Activated T-cell treated with anti-CD3 and anti-CD28 coated beads, Interleukin-2, amount 50 U/mL, for 72 hours (primary cell): Measurements from ENCODE around the gene STK16. TPM values are rescaled to one million over a fixed set of nuclear protein-coding genes. Genes with fewer than 3 reads are reported as not detected.
A peak's percentile ranks its signal among the peaks of the same experiment; 100 is the strongest.

Experiments used
- ATAC-seq, 2 donors: fragments of 150-1000 bp; cut with Tn5 transposase; replicated peaks in 1 of 2; 2 replicates each; pipeline ENCODE4 v1.10.0; 2021; ENCODE audit warnings: moderate library complexity in 2 of 2, mild to moderate bottlenecking in 1 of 2
- DNase-seq, 2 donors: peaks; one replicate each; pipeline ENCODE4 v3.0.0; 2021 to 2022; ENCODE audit warnings: mixed read lengths in 1 of 2
- H3K27ac Mint-ChIP-seq: one replicate; pipeline ENCODE4 v1.8.0; 2022; ENCODE audit warnings: mild to moderate bottlenecking, moderate library complexity, mixed read lengths
- H3K27me3 Mint-ChIP-seq: one replicate; pipeline ENCODE4 v1.8.0; 2022; ENCODE audit warnings: low read depth, mixed read lengths
- H3K36me3 Mint-ChIP-seq, 2 donors: one replicate each; pipeline ENCODE4 v1.8.0; 2022; ENCODE audit warnings: mixed read lengths in 2 of 2, mild to moderate bottlenecking in 1 of 2; ENCODE audit not compliant: insufficient read depth in 2 of 2
- H3K4me1 Mint-ChIP-seq: one replicate; pipeline ENCODE4 v1.8.0; 2022; ENCODE audit warnings: low read depth, mixed read lengths
- H3K4me3 Mint-ChIP-seq, 2 donors: one replicate each; pipeline ENCODE4 v1.8.0; 2022; ENCODE audit warnings: mild to moderate bottlenecking in 2 of 2, mixed read lengths in 2 of 2, moderate library complexity in 2 of 2
- H3K9me3 Mint-ChIP-seq, 2 donors: one replicate each; pipeline ENCODE4 v1.8.0; 2022; ENCODE audit warnings: mixed read lengths in 2 of 2
- total RNA-seq, 2 donors: library from RNA; stranded (reverse); gene quantifications; one replicate each; pipeline ENCODE4 v1.2.3, GENCODE V29; 2022

STK16 gene
- total RNA-seq, 2 donors from 2014 or later = 36.8 to 46.0 TPM

DNA sequence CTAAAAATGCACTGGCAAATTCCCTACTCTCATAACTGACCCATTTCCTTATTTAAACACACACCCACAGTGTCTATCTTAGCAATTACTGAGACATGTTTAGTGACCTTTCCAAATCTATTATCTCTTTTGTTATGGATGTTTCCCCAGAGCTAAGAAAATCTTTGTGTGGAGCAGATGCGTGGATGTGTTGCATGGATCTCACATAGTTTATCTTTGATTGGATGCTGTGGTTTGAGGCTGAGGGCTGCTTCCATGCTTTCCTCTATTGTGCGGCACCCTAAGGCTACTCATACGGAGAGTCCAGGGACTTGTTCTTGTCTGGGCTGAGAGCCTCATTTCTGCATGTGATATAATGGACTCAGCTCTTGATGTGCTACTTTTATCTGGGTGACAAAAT is 10.9 kb upstream of the STK16 start:
- ATAC-seq (no peak), DNase-seq (no peak)
- no peak overlapping the region for H3K27ac Mint-ChIP-seq
- H3K4me1 Mint-ChIP-seq = peaks cover 25% of the 10 kb centered on the region
- peaks cover 24 to 33% of the 10 kb centered on the region in 2 donors for H3K36me3 Mint-ChIP-seq
- H3K9me3 Mint-ChIP-seq = no peaks in the 10 kb centered on the region
- no peak overlapping the region for H3K4me3 Mint-ChIP-seq
- H3K27me3 Mint-ChIP-seq = no peaks in the 10 kb centered on the region

DNA sequence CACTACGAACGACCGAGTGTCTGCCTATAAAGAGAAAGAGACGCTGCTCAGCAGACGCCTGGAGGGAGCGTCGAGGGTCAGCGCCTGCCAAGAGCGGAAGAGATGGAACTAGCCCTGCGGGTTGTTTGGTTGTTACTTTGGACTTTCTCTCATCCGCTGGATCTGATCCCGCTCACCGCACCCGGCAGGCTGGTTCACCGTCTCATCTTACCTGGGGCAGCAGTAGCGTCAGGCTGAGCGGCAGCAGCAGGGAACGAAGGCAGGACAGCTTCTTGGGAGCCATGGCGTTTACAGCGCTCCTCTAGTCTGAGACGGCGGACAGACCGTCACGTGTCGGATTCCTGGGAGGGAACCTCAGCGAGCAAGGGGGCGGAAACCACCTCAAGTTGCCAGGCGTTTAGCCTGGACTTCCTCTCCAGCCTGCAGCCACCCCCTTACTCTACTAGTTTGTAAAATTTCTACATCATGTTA is 2.0 kb upstream of the STK16 start:
- H3K4me3 Mint-ChIP-seq = peak overlapping the region; percentile 47 to 56
- no peaks in the 10 kb centered on the region for H3K9me3 Mint-ChIP-seq
- H3K27me3 Mint-ChIP-seq = no peaks in the 10 kb centered on the region
- peaks cover 37% of the 10 kb centered on the region for H3K4me1 Mint-ChIP-seq
- no peak overlapping the region for H3K27ac Mint-ChIP-seq
- peaks cover 2 to 3% of the 10 kb centered on the region in 2 donors for H3K36me3 Mint-ChIP-seq
- ATAC-seq = no peak
- DNase-seq = no peak

DNA sequence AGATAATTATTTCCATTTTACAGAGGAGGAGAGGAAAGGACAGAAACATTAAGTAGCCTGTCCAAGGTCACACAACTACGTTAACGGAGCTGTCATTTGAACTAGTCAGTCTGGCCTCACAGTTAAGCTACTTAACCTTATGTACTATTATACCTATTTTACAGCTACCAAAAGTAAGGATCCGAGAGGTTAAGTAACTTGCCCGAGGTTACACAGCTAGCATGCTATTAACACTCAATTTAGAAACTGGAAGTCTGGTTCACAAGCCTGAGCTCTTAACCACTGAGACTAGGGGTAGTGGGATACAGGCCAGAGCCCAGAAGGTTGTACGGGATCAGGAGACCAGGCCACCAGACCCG is 511 bp upstream of the STK16 start:
- Mint-ChIP-seq H3K36me3 (peaks cover 2 to 8% of the 10 kb centered on the region in 2 donors), H3K4me1 (peaks cover 52% of the 10 kb centered on the region), H3K27ac (peak overlapping the region; percentile 70), H3K9me3 (no peaks in the 10 kb centered on the region), H3K27me3 (no peaks in the 10 kb centered on the region), H3K4me3 (peak overlapping the region; percentile 75 to 78)
- no peak for ATAC-seq
- DNase-seq = no peak

DNA sequence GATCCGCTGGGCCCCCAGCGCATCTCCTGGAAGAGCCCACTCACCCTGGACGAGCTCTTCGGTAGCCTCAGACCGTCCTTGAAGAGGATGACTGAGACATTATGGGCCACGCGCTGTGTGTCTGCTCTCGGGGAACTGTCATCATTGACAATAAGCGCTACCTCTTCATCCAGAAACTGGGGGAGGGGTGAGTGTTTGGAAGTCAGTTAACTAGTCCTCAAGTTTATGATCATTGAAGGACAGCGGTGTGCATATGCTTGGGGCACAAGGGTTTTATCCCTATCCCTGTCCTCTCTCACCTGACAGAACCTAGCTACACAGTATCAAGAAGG is 586 bp downstream of the STK16 start:
- Mint-ChIP-seq H3K4me1 (peaks cover 63% of the 10 kb centered on the region), H3K27me3 (no peaks in the 10 kb centered on the region), H3K27ac (peak overlapping the region; percentile 98), H3K36me3 (peaks cover 8% of the 10 kb centered on the region in 2 donors), H3K9me3 (no peaks in the 10 kb centered on the region), H3K4me3 (peak overlapping the region; percentile 75 to 78)
- DNase-seq (no peak), ATAC-seq (no peak)

DNA sequence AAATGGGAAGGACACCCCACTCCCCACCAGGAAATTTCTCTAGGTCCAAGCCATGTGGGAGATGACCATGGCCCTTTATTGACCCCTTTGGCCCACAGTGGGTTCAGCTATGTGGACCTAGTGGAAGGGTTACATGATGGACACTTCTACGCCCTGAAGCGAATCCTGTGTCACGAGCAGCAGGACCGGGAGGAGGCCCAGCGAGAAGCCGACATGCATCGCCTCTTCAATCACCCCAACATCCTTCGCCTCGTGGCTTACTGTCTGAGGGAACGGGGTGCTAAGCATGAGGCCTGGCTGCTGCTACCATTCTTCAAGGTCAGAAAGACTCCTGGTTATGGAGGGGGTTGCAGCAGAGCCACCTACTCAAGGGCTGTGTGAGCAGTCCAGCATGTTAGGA is 1.3 kb downstream of the STK16 start:
- Mint-ChIP-seq H3K36me3 (peaks cover 8 to 11% of the 10 kb centered on the region in 2 donors), H3K27me3 (no peaks in the 10 kb centered on the region), H3K27ac (peak overlapping the region; percentile 98), H3K4me3 (peak overlapping the region; percentile 75 to 78), H3K4me1 (peaks cover 70% of the 10 kb centered on the region), H3K9me3 (no peaks in the 10 kb centered on the region)
- DNase-seq (no peak), ATAC-seq (no peak)

DNA sequence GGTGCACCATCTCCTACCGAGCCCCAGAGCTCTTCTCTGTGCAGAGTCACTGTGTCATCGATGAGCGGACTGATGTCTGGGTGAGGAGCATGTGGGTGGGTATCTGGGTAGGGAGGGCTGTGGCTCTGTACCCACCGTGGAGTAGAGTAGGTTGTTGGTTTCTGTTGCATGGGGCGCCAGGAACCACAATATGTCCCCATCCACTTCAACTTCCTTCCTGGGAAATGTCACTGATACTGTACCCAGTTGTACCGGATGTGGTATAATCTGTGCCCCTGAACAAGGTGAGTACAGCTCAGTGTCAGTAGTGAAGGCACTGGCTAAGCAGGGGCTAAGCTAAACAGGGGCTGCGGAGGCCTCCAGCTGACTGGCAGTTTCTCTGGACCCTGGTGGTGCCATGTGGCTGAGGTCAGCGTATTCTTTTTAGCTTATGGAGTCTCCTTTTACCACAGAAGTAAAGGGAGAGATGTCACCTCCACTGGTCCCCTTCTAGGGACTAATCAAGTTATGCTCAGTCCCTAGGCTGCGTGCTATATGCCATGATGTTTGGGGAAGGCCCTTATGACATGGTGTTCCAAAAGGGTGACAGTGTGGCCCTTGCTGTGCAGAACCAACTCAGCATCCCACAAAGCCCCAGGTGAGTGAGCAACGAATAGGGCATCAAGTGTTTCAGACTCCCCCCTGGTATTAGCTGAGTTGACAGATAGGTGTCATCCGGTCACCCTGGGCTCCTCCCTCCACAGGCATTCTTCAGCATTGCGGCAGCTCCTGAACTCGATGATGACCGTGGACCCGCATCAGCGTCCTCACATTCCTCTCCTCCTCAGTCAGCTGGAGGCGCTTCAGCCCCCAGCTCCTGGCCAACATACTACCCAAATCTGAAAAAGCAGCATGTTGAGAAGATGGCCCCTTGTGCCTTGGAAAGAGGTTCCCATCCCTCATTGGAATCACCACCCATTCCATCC is 2.7 kb downstream of the STK16 start:
- ATAC-seq = peak; percentile 66 to 71
- peak; percentile 54 to 71 for DNase-seq
- Mint-ChIP-seq H3K4me3 (peak overlapping the region; percentile 75 to 78), H3K27ac (peak overlapping the region; percentile 72), H3K27me3 (no peaks in the 10 kb centered on the region), H3K36me3 (peaks cover 8 to 15% of the 10 kb centered on the region in 2 donors), H3K9me3 (no peaks in the 10 kb centered on the region), H3K4me1 (peaks cover 83% of the 10 kb centered on the region)

DNA sequence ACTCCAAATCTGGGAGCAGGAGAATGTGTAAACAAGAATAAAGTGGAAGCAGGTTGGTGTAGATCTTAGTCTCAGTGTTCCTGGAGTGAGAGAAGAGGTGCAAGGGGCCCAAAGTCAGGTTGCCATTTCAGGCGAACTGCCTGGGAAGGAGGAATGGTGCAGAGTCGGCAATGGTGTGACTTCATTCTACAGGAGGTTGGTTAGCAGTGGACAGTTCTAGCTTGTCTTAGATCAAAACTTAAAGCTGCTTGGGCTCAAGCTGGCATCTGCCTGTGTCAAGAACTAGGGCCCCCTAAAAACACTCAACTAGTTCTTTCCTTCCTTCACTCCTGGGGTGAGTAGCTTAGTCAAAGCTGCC is 3.5 kb downstream of the STK16 start:
- H3K27ac Mint-ChIP-seq = peak overlapping the region; percentile 53
- H3K4me3 Mint-ChIP-seq = peak overlapping the region; percentile 75 to 78
- no peak for ATAC-seq
- no peaks in the 10 kb centered on the region for H3K9me3 Mint-ChIP-seq
- no peaks in the 10 kb centered on the region for H3K27me3 Mint-ChIP-seq
- H3K36me3 Mint-ChIP-seq = peaks cover 8 to 15% of the 10 kb centered on the region in 2 donors
- DNase-seq = no peak
- H3K4me1 Mint-ChIP-seq = peaks cover 79% of the 10 kb centered on the region

DNA sequence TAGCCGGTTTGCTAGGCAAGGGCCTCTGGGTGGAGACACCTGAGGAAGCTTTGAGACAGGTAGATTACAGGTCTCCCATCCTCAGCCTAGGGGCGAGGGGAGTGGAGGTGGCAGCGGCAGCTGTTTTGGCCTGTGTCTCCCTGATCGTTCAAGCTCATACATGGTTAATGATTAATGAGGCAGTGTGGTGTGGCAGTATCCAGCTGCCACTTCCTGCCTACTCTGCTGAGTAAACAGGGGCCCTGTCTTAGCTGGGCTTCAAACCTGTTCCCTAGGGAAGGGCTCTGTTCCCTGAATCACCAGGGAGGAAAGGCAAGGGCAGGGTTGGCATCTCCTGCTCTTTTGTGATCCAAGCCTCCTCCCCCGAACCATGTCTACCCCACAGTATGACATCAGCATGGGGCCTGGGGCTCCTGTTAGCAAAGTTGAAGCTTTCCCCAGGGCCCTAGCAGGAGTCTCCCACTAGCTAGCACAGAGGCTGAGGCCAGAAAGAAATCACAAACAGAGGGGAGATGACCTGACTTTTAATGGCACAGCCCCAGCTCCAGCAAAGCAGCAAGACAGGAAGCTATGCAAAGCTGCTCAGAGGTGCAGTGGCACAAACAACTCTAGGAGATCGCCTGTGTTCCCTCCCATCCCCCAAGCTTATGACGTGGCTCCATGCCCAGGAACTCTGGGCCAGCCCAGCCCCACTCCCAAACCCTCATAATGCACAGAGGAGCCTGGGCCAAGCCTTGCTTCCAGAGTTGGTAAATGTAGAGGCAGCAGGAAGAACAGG is 4.1 kb downstream of the STK16 start:
- Mint-ChIP-seq H3K9me3 (no peaks in the 10 kb centered on the region), H3K4me1 (peaks cover 76% of the 10 kb centered on the region), H3K4me3 (peak overlapping the region; percentile 75 to 78), H3K27ac (peak overlapping the region; percentile 53), H3K36me3 (peaks cover 8 to 15% of the 10 kb centered on the region in 2 donors), H3K27me3 (no peaks in the 10 kb centered on the region)
- DNase-seq (peak in 1 of 2 donors; percentile 34), ATAC-seq (no peak)

DNA sequence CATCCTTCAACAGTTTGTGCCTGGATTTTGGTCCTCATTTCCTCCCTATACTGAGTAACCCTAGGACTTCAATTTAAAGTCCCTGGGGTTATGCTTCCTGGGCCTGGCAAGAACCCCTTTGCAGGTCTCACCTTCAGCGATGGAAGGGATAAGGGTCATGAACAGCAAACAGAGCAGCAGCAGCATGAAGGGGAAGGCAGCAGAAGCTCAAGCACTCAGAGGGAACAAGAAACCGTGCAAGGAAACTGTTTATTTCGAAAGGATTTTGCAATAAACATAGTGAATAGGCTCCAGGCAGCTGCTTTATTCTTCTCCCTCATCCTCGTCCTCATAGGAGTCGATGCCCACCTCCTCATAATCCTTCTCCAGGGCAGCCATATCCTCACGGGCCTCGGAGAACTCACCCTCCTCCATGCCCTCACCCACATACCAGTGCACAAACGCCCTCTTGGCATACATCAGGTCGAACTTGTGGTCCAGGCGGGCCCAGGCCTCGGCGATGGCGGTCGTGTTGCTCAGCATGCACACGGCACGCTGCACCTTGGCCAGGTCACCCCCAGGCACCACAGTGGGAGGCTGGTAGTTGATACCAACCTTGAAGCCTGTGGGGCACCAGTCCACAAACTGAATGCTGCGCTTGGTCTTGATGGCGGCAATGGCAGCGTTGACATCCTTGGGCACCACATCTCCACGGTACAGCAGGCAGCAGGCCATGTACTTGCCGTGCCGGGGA is 4.9 kb downstream of the STK16 start:
- Mint-ChIP-seq H3K27ac (peak overlapping the region; percentile 24), H3K4me3 (peak overlapping the region; percentile 75 to 78), H3K27me3 (no peaks in the 10 kb centered on the region), H3K4me1 (peaks cover 79% of the 10 kb centered on the region), H3K9me3 (no peaks in the 10 kb centered on the region), H3K36me3 (peaks cover 8 to 15% of the 10 kb centered on the region in 2 donors)
- no peak for DNase-seq
- ATAC-seq = no peak

DNA sequence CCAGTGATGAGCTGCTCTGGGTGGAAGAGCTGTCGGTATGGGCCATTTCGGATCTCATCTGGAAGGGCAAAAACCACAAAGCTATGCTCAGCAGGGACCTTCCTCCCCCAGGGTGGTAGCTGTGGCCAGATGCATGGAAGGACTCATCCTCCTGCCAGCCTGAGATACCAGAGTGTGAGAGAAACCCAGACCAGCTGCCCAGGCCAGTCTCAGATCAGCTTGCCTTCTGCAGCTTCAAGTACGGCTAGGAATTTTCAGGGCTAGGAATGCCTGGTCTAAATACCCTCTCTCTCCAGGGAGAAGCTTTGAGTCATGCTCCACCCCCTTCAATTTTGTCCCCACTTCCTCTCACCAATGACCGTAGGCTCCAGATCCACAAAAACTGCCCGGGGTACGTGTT is 6.4 kb downstream of the STK16 start:
- Mint-ChIP-seq H3K27me3 (no peaks in the 10 kb centered on the region), H3K9me3 (no peaks in the 10 kb centered on the region), H3K4me3 (peak overlapping the region; percentile 75 to 78), H3K4me1 (peaks cover 79% of the 10 kb centered on the region), H3K36me3 (peaks cover 4 to 14% of the 10 kb centered on the region in 2 donors), H3K27ac (peak overlapping the region; percentile 21)
- no peak for DNase-seq
- no peak for ATAC-seq

DNA sequence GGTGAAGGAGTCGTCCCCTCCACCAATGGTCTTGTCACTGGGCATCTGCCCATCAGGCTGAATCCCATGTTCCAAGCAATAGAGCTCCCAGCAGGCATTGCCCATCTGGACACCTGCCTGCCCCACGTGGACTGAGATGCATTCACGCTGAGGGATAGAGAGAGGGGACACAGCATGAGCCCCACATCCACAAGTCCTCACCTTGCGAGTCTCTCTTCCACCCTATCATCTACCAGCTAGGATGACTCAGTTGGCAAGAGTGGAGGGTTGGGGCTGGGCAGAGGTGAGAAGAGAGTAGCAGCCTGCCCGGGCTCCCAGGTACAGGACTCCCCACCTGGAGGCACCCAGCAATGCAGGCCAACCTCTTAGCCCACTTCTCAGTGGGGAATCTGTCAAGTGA is 6.8 kb downstream of the STK16 start:
- Mint-ChIP-seq H3K36me3 (peaks cover 4 to 14% of the 10 kb centered on the region in 2 donors), H3K9me3 (no peaks in the 10 kb centered on the region), H3K27me3 (no peaks in the 10 kb centered on the region), H3K4me3 (peak overlapping the region; percentile 75 to 78), H3K27ac (peak overlapping the region; percentile 21), H3K4me1 (peaks cover 75% of the 10 kb centered on the region)
- ATAC-seq = no peak
- peak; percentile 44 to 47 for DNase-seq

DNA sequence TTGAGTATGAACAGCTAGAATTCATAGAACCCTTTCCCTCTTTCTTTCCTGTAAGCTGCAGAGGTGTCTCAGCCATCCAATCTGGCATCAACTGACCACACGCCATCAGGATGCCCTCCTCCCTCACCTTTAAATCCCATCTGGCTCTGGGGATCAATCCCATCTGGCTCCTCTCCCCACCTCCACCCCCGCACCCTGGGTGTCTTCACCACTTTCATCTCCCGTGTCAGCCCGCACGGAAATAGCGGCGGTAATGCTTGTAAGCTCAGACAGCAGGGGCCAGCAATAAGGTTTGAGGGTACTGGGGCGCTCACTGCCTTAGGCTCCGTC is 7.3 kb downstream of the STK16 start:
- DNase-seq (no peak), ATAC-seq (no peak)
- H3K27me3 Mint-ChIP-seq = no peaks in the 10 kb centered on the region
- H3K9me3 Mint-ChIP-seq = no peaks in the 10 kb centered on the region
- peaks cover 71% of the 10 kb centered on the region for H3K4me1 Mint-ChIP-seq
- peaks cover 4 to 14% of the 10 kb centered on the region in 2 donors for H3K36me3 Mint-ChIP-seq
- H3K4me3 Mint-ChIP-seq = peak overlapping the region; percentile 75 to 78
- H3K27ac Mint-ChIP-seq = peak overlapping the region; percentile 89
